Neural progenitor cell (in vitro differentiated cells): ENCODE results near the gene ERFL. TPM values are rescaled to one million over a fixed set of nuclear protein-coding genes. Genes with fewer than 3 reads are reported as not detected.
A peak's percentile ranks its signal among the peaks of the same experiment; 100 is the strongest.

Experiments
- DNase-seq: peaks from one replicate; pipeline ENCODE4 v3.0.0-alpha.2; 2016; ENCODE audit warnings: low spot score
- H2AFZ ChIP-seq: fragments of 200-600 bp; sonication (generic); replicated peaks from 2 replicates; pipeline ENCODE4 v1.6.1; 2016; ENCODE audit warnings: antibody characterized with exemption
- H3F3A ChIP-seq: fragments of 200-600 bp; sonication (generic); 2 replicates; pipeline ENCODE4 v1.6.1; 2016; ENCODE audit warnings: antibody characterized with exemption, low read depth
- H3K27ac ChIP-seq: fragments of 200-600 bp; sonication (generic); 2 replicates; pipeline ENCODE4 v1.5.1; 2016; ENCODE audit warnings: mild to moderate bottlenecking
- H3K27me3 ChIP-seq: fragments of 200-600 bp; sonication (generic); 2 replicates; pipeline ENCODE4 v1.6.1; 2016; ENCODE audit warnings: mild to moderate bottlenecking, moderate library complexity
- H3K36me3 ChIP-seq: fragments of 200-600 bp; sonication (generic); 2 replicates; pipeline ENCODE4 v1.5.1; 2016
- H3K4me1 ChIP-seq: fragments of 200-600 bp; sonication (generic); 2 replicates; pipeline ENCODE4 v1.6.1; 2016; ENCODE audit warnings: mixed run types
- H3K4me2 ChIP-seq: fragments of 200-600 bp; sonication (generic); 2 replicates; pipeline ENCODE4 v1.6.1; 2016
- H3K4me3 ChIP-seq: fragments of 200-600 bp; sonication (generic); 2 replicates; pipeline ENCODE4 v1.5.1; 2016
- H3K79me2 ChIP-seq: fragments of 200-600 bp; sonication (generic); 2 replicates; pipeline ENCODE4 v1.6.1; 2016; ENCODE audit warnings: low read depth
- H3K9ac ChIP-seq: fragments of 200-600 bp; sonication (generic); 2 replicates; pipeline ENCODE4 v1.6.1; 2016
- H3K9me3 ChIP-seq: fragments of 200-600 bp; sonication (generic); 2 replicates; pipeline ENCODE4 v1.5.1; 2016; ENCODE audit warnings: low read depth
- H4K20me1 ChIP-seq: fragments of 200-600 bp; sonication (generic); 2 replicates; pipeline ENCODE4 v1.6.1; 2016; ENCODE audit warnings: low read depth
- H3K27ac Mint-ChIP-seq: 3 replicates; pipeline ENCODE4 v1.8.0; 2021; ENCODE audit warnings: mixed read lengths
- H3K27me3 Mint-ChIP-seq: 2 replicates; pipeline ENCODE4 v1.8.0; 2022; ENCODE audit warnings: low read depth, mild to moderate bottlenecking, inconsistent platforms, moderate library complexity, mixed read lengths; ENCODE audit not compliant: insufficient read depth
- H3K36me3 Mint-ChIP-seq: 3 replicates; pipeline ENCODE4 v1.8.0; 2021; ENCODE audit warnings: mixed read lengths
- H3K4me1 Mint-ChIP-seq: 3 replicates; pipeline ENCODE4 v1.8.0; 2021; ENCODE audit warnings: mixed read lengths
- H3K4me3 Mint-ChIP-seq: 3 replicates; pipeline ENCODE4 v1.8.0; 2021; ENCODE audit warnings: mild to moderate bottlenecking, moderate library complexity, mixed read lengths
- H3K9me3 Mint-ChIP-seq: 3 replicates; pipeline ENCODE4 v1.8.0; 2020; ENCODE audit warnings: mixed read lengths
- CTCF ChIP-seq: fragments of 200-600 bp; sonication (generic); IDR thresholded peaks from 2 replicates; pipeline ENCODE4 v1.5.1; 2017; ENCODE audit warnings: antibody characterized with exemption, mild to moderate bottlenecking
- EZH2 ChIP-seq: fragments of 200-600 bp; sonication (generic); IDR thresholded peaks from 2 replicates; pipeline ENCODE4 v1.6.1; 2017; ENCODE audit warnings: antibody characterized with exemption, mild to moderate bottlenecking, moderate library complexity
- EZH2phosphoT487 ChIP-seq: fragments of 200-600 bp; sonication (generic); IDR thresholded peaks from 2 replicates; pipeline ENCODE4 v1.6.1; 2017; ENCODE audit warnings: antibody characterized with exemption
- total RNA-seq: library from RNA; depleted of rRNA; stranded (reverse); fragments of >200 nt; gene quantifications from 2 replicates; pipeline ENCODE4 v1.2.3, GENCODE V29; 2015; ENCODE audit warnings: low replicate concordance

Gene ERFL
- total RNA-seq, 1 donor from 2014 or later: 0.65 TPM

- TF ChIP-seq EZH2 (no peak), CTCF (no peak), EZH2phosphoT487 (no peak)
- H3K27ac ChIP-seq: peak overlapping the region; percentile 5
- H3K27me3 ChIP-seq: no peaks in the 10 kb centered on the region
- no peak overlapping the region for H3K27ac Mint-ChIP-seq
- no peak for DNase-seq
- peaks cover 12% of the 10 kb centered on the region for H3K27me3 Mint-ChIP-seq
- H3K9me3 ChIP-seq: no peaks in the 10 kb centered on the region
- H3F3A ChIP-seq: peaks cover 71% of the 10 kb centered on the region
- H3K4me3 Mint-ChIP-seq: no peak overlapping the region
- no peak overlapping the region for H3K4me3 ChIP-seq
- peaks cover 40% of the 10 kb centered on the region for H3K36me3 Mint-ChIP-seq
- H2AFZ ChIP-seq: no peak overlapping the region
- H3K4me1 ChIP-seq: peaks cover 23% of the 10 kb centered on the region
- H3K4me2 ChIP-seq: peak overlapping the region; percentile 25
- H3K4me1 Mint-ChIP-seq: peaks cover 31% of the 10 kb centered on the region
- no peaks in the 10 kb centered on the region for H3K9me3 Mint-ChIP-seq
- H3K9ac ChIP-seq: no peak overlapping the region
- H3K79me2 ChIP-seq: peaks cover 84% of the 10 kb centered on the region
- H3K36me3 ChIP-seq: peaks cover 19% of the 10 kb centered on the region
- peaks cover 76% of the 10 kb centered on the region for H4K20me1 ChIP-seq
Observed at GRCh38 chr19:41863209-41863931, 64.9 kb downstream of the ERFL start.

GRCh38 chr19:41862445-41862986 is 65.7 kb downstream of the ERFL start:
- Mint-ChIP-seq H3K27ac (no peak overlapping the region), H3K36me3 (peaks cover 36% of the 10 kb centered on the region), H3K4me3 (peak overlapping the region; percentile 67), H3K9me3 (no peaks in the 10 kb centered on the region), H3K27me3 (peaks cover 11% of the 10 kb centered on the region), H3K4me1 (peaks cover 31% of the 10 kb centered on the region)
- Histone ChIP-seq H3K27me3 (peaks cover 8% of the 10 kb centered on the region), H3K27ac (no peak overlapping the region), H3F3A (peaks cover 63% of the 10 kb centered on the region), H3K4me3 (peak overlapping the region; percentile 67), H2AFZ (no peak overlapping the region), H3K9ac (peak overlapping the region; percentile 99), H3K36me3 (peaks cover 19% of the 10 kb centered on the region), H4K20me1 (peaks cover 67% of the 10 kb centered on the region), H3K9me3 (no peaks in the 10 kb centered on the region), H3K79me2 (peaks cover 75% of the 10 kb centered on the region), H3K4me1 (peaks cover 23% of the 10 kb centered on the region), H3K4me2 (peak overlapping the region; percentile 99)
- TF ChIP-seq EZH2 (no peak), CTCF (no peak), EZH2phosphoT487 (no peak)
- DNase-seq: no peak

GRCh38 chr19:41861846-41862245 is 66.4 kb downstream of the ERFL start:
- Mint-ChIP-seq H3K4me3 (peak overlapping the region; percentile 96), H3K36me3 (peaks cover 36% of the 10 kb centered on the region), H3K4me1 (peaks cover 31% of the 10 kb centered on the region), H3K27me3 (peaks cover 11% of the 10 kb centered on the region), H3K27ac (no peak overlapping the region), H3K9me3 (no peaks in the 10 kb centered on the region)
- no peak overlapping the region for H2AFZ ChIP-seq
- peaks cover 15% of the 10 kb centered on the region for H3K27me3 ChIP-seq
- DNase-seq: no peak
- H3F3A ChIP-seq: peaks cover 56% of the 10 kb centered on the region
- H3K27ac ChIP-seq: no peak overlapping the region
- H4K20me1 ChIP-seq: peaks cover 61% of the 10 kb centered on the region
- peaks cover 23% of the 10 kb centered on the region for H3K4me1 ChIP-seq
- no peaks in the 10 kb centered on the region for H3K9me3 ChIP-seq
- peaks cover 68% of the 10 kb centered on the region for H3K79me2 ChIP-seq
- TF ChIP-seq EZH2phosphoT487: no peak
- TF ChIP-seq EZH2: no peak
- H3K4me3 ChIP-seq: peak overlapping the region; percentile 67
- peak overlapping the region; percentile 99 for H3K9ac ChIP-seq
- H3K4me2 ChIP-seq: peak overlapping the region; percentile 99
- H3K36me3 ChIP-seq: peaks cover 19% of the 10 kb centered on the region
